ENCODE measurements around the gene ASIC2.

Gene ASIC2

DNA sequence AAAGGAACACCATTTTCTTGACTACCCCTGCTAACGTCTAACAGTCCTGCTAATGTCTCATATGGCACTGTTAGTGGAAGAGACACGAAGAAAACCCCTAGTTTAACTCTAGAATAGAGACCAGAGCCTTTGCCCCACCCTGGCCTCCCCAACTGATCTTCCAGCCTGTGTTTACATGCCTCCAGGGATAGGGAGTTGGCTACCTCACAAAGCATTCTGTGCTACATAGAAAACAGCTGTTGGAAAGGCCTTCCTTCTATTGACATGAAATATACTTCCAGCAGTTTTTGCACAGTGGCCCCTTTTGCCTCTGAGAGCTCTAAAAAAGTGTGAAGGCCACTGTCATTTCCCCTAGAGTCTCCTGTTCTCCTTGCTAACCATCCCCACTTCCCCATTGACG, 73.1 kb downstream of the ASIC2 start:
- DNase-seq = no peak
- in situ Hi-C loops (cut with HindIII; ENCODE audit: low pct_ligation_motif_present, low pct_unique_long_range_greater_than_20kb, low sequenced_read_pairs) = no loop called here

DNA sequence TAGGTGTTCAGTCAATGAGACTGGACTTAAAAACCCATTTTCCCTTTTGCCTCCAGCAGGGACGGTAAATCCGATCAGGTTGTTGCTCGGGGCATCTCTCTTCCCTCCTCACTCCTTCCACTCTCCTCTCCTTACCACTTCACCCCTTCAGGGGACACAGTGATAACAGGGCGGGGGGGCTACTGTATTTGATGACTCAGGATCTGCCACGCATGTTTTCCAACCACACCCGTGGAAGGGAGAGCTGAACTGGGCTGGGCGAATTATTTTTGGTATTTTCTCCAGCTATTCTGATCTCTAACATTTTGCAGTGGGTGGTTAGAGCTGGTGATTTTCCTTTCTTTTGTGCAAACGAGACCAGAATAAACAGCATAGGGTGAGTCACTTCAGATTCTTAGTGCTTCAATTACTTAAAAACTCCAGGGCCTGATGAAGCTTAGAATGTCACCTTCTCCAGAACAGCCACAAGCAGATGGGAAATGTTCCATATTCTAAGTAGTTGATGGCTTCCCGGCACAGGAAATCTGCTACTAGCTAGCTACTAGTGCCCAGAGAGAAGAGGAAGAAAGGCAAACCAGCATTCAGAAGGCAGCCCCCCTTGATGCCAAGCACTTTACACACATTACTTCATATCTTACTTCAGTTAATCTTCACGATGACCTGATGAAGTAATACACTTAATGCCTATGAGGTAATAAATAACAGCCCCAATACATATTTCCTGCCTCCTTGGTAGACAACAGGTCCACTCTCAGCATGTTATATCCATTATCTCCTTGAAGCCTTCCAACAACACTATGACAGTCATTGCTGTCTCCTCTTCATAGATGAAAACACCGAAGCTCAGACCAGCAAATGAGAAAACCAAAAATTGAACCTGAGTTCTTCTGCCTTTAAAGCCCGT, 74.1 kb downstream of the ASIC2 start:
- in situ Hi-C loops (cut with HindIII; ENCODE audit: low pct_ligation_motif_present, low pct_unique_long_range_greater_than_20kb, low sequenced_read_pairs) = no loop called here
- DNase-seq = no peak

DNA sequence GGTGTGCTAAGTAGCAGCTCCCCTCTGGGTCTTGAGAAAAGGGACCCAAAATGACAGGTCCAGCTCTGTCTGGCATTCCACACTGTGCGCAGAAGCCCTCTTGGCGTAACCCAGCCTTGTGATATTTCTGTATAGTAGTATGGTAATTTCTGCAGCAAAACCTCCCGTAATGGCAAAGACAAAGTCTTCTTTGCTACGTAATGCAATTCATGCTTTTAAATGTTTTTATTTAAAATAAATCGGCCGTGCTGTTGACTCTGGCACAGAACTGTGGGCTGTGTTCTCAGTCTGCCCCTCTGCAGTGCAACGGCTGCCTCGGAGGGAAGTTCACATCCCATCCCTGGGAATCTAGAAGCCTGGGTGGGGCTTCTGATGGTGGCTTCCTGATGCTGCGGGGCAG, 75.2 kb downstream of the ASIC2 start:
- no peak for DNase-seq
- in situ Hi-C loops (cut with HindIII; ENCODE audit: low pct_ligation_motif_present, low pct_unique_long_range_greater_than_20kb, low sequenced_read_pairs) = no loop called here

DNA sequence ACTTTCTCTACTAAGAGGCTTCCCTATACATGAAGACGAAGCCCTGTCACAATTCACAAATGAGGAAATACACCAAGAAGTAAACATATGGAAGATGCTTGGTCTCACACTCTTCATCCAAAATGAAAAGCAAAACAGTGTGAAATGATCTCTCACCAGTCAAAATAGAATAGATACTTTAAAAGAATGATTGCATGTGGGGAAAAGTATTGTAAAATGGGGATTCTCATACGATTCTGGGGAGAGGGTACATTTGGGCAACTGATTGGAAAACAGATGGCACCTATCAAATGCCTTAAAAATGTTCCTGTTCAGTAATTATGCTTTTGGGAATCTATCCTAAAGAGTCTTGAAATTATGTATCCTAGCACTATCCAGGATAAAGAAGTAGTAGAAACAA, 78.1 kb downstream of the ASIC2 start:
- in situ Hi-C loops (cut with HindIII; ENCODE audit: low pct_ligation_motif_present, low pct_unique_long_range_greater_than_20kb, low sequenced_read_pairs) = no loop called here
- no peak for DNase-seq

DNA sequence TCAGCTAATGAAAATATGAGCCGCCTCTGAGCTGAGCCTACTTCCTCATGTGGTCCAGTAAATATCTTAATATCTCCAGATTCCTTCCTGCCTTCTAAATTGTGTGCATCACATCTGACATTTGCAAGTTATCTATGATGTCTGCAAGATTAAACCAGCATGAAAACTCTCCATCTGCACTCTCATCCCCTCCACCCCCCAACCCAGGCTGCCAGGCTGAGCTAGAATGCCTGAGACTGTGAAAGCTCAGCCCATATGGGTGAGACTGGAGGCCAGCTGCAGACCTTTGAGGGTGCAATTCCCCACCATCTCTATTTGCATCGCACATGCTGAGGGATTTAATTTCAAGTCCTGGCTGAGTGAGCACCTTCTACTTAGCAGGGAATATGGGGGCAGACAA, 82.8 kb downstream of the ASIC2 start:
- no peak for DNase-seq
- in situ Hi-C loops (cut with HindIII; ENCODE audit: low pct_ligation_motif_present, low pct_unique_long_range_greater_than_20kb, low sequenced_read_pairs) = no loop called here

DNA sequence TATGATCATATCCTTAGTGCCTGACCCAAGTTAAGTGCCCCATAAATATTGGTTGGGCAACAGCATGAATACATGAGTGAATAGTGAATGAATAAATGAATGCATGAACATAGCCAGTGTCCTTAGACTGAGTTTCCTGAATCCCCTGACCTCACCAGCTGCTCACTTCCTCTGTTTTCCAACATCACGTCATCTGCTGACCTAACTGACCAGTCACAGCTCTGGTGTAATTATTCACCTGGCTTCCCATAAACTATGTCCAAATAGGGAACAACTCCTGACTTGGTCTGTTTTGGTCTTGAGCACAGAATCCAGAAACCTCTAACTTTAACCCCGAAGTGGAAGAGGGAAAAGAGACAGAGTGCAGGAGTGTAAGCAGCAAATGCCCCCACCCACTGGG, 83.4 kb downstream of the ASIC2 start:
- DNase-seq = peak; percentile 61
- in situ Hi-C loops (cut with HindIII; ENCODE audit: low pct_ligation_motif_present, low pct_unique_long_range_greater_than_20kb, low sequenced_read_pairs) = no loop called here

DNA sequence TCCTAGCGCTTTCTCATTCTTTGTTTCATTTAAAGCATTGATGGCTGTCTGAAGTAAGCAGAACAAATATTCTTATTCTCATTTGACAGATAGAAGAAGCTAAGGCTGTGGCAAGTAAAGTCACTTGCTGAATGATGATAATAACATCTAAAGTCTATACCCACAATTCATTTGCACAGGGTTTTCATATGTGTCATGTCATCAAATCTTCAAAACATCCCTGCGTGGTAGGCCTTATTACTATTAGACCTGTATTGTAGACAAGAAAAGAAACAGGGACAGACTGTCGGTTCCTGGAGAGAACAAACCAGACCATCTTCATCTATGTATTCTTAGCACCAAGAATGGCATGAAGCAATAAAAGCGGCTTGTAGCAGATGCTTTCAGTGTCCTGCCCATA, 85.9 kb downstream of the ASIC2 start:
- no peak for DNase-seq

DNA sequence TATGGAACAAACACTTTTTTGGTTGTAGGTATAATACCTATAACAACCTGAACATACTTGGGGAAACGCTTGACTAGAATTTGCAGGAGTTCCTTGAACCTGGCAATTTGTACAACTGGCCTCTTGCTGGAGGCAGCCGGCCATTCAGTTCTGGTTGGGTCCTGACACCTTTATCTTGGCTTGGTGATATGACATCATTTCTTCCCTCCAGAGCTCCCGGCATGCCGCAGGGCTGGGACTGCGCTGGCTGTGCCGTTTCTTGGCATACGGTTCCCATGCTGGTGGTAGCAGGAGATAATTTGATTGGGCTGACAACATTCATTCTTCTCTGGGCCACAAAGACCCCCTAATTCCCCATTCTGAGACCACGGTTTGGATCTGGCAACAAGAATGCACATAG, 87.5 kb downstream of the ASIC2 start:
- in situ Hi-C loops (cut with HindIII; ENCODE audit: low pct_ligation_motif_present, low pct_unique_long_range_greater_than_20kb, low sequenced_read_pairs) = no loop called here
- no peak for DNase-seq

More for the DNA sequence above, 85.9 kb downstream of the ASIC2 start:
- in situ Hi-C loops (cut with HindIII; ENCODE audit: low pct_ligation_motif_present, low pct_unique_long_range_greater_than_20kb, low sequenced_read_pairs) = no loop called here

DNA sequence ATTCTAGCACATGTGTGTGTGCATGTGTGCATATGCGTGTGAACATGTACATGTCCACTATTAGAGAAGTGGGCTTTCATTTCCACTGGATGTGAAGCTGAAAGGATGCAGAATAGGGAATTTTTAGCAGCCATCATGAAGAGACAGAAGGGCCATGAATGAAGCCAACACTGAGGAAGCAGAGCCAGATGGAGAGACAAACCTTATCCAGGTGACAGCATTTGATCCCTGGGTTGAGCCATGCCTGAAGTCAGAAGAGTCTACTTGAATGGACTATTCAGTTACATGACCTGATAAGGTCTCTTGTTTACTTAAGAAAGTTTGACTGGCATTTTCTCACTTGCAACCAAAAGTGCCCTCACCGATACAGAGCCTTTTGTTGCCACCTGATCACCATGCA, 88.4 kb downstream of the ASIC2 start:
- no peak for DNase-seq
- in situ Hi-C loops (cut with HindIII; ENCODE audit: low pct_ligation_motif_present, low pct_unique_long_range_greater_than_20kb, low sequenced_read_pairs) = no loop called here

DNA sequence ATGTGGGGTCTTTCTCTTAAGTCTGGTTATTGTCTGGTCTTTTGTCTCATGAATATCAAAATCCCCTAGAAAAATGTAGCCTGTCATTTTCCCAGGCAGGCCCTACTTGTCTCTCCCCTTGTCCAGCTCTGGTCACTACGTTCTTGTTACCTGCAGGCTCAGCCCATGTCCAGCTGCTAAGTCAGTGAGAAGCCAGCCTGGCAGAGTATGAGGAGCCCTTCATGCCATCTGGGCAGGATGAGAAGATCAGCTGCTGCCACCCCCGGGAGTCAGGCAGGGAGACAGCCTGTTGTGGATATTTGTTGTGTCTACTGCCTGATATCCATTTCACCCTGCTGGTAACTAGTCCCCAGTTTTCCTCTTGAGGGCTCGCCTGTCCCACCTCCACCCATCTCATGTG, 88.9 kb downstream of the ASIC2 start:
- in situ Hi-C loops (cut with HindIII; ENCODE audit: low pct_ligation_motif_present, low pct_unique_long_range_greater_than_20kb, low sequenced_read_pairs) = no loop called here
- DNase-seq = no peak

DNA sequence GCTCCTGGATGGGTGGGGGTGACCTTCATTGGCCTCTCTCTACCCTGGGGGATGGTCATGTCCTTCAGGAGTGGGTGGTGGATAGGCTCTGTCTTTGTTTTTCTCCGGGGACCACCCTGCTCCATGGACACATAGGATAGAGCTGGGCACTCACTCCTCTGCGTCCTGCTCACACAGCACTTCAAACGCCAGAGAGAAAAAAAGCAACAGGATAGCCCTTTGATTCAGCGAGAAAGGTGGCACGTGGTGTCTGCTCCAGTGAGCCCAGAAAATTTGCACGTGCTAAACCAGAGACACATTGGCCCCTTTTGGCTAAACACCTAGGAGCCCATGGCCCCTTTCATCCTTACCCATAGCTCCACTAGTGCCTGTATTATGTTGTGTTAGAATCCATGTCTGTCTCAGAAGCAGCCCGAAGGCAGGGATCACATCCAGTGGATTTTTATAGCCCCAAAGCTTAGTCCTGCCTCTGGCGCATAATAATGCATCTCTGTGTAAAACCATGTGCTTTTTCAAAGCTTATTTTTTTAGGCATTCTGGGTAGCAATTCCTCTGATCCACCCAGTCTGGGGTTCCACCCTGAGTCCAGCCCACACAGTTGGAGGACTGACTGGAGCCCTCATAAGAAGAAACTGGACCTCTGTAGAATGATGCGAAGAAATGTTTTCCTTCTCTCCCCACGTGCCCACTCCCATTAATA, 90.1 kb downstream of the ASIC2 start:
- no peak for DNase-seq
- in situ Hi-C loops (cut with HindIII; ENCODE audit: low pct_ligation_motif_present, low pct_unique_long_range_greater_than_20kb, low sequenced_read_pairs) = no loop called here

DNA sequence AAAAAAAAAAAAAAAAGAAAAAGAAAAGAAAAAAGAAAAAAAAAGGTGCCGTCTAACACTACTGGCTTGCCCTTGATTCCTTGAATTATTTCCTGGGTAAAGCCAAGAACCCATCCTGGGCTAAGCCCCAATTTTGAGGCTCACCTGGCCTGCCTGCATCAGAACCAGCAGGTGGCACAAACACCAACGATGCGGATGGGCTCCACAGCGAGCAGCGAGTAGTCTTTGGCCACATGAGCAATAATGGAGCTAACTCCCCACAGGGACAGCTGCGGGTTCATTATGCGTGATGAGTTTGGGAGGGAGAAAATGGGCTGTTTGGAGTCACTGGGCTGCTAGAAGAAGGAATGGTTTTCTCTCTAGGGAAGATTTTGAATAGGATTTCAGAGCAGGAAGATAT, 91.1 kb downstream of the ASIC2 start:
- in situ Hi-C loops (cut with HindIII; ENCODE audit: low pct_ligation_motif_present, low pct_unique_long_range_greater_than_20kb, low sequenced_read_pairs) = no loop called here
- DNase-seq = no peak

DNA sequence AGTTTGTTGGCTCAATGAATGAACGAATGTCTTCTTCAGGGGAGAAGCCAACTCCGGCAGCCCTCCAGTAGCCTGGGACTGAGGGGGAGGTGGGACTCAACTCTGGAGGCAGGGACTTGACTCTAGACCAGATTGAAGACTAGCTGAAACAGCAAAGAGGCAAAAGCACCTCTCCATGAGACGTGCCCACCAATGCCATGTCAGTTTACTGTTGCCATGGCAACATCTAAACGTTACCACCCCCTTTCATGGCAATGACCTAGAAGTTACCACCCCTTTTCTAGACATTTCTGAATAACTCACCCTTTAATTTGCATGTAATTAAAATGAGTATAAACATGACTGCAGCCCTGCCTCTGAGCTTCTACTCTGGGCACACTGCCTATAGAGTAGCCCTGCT, 91.8 kb downstream of the ASIC2 start:
- no peak for DNase-seq
- in situ Hi-C loops (cut with HindIII; ENCODE audit: low pct_ligation_motif_present, low pct_unique_long_range_greater_than_20kb, low sequenced_read_pairs) = no loop called here

DNA sequence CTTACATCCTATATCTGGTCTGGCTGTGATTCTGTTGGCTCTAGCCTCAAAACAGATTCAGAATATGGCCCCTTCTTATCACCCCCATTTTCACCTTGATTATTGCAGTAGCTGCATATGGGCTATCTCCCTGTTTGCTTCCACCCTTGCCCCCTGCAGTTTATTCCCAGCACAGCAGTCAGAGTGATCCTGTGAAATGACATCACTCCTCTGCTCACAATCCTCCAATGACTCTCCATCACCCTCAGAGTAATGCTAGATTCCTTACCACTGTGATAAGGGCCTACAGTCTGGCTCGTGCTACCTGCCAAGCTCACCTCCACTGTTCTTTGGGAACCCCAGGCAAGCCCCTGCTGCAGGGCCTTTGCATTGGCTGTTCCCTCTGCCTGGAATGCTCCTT, 92.5 kb downstream of the ASIC2 start:
- peak; percentile 81 for DNase-seq
- in situ Hi-C loops (cut with HindIII; ENCODE audit: low pct_ligation_motif_present, low pct_unique_long_range_greater_than_20kb, low sequenced_read_pairs) = no loop called here

DNA sequence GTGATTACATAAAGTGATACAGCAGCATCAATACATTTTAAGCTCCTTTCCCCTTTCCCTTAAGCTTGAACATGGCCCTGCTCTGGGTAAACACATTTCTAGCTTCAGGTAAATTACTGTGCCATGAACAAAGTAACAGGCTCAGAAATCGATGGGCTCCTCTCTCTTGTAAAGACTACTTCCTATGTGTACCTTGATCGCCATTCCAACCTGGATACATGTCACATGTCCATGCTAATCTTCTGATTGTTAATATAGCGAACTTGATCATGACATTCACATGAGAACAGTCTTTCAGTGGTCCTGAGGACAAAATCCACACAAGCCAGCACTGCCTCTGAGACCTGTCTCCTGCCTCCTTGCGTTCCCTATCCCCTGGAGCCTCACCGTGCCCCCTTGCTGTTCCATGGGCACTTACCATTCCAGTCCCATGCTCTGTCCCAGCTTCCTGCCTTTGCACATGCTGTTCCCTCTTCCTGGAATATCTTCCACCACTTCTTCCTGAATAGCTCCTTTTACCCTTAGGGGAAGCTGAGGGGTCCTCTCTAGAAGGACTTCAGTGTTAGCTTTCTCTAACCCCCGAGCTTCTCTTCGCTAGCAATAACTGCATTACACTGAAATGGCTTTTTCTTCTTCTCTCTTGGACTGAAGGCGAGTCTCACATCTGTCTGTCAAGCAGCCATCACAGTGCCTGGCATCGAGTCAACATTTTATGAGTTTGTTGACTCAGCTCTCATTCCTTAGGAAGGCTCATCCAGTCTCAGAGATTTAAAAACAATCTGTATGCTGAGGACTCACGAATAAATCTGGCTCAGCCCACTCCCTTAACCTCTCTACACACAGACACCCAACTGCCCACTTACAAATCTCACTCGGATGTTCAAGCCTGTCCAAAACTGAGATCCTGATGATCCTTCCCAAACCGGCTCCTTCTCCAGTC, 93.3 kb downstream of the ASIC2 start:
- DNase-seq = peak; percentile 72
- in situ Hi-C loops (cut with HindIII; ENCODE audit: low pct_ligation_motif_present, low pct_unique_long_range_greater_than_20kb, low sequenced_read_pairs) = no loop called here

DNA sequence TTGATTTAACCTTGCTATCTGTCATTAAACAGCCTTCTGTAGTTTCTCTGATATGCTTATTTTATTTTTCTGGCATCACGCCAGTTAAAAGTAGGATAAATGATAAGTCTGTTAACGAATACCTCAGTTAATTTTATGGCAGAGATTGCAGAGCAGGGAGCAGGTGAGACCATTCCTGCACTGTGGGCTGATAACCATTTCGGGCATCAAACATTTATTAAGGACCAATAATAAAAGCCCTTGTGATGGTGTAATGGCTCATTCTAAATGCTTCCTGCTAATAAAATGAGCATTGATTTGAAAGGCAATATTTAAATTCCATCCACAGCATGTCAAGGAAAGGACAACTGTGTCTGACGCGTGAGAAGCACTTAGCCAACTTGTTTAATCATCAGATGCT, 94.1 kb downstream of the ASIC2 start:
- in situ Hi-C loops (cut with HindIII; ENCODE audit: low pct_ligation_motif_present, low pct_unique_long_range_greater_than_20kb, low sequenced_read_pairs) = no loop called here
- no peak for DNase-seq

DNA sequence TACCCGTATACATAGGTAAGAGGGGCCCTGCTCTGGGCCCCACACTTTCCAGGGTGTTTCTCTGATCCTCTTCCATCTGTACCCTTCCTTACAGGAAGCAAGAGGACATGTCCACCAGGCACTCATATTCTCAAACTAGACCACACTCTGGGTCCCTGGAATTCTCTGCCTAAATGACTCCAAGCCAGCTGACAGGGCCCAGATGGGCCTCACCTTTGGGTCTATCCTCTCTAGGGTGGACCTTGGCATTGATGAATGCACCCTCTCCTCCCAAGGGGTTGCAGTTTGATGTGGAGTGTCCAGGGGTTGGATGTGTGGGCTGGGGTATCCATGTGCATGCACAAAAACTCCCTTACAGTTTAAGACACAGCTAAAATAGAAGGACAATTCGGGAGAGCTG, 95.8 kb downstream of the ASIC2 start:
- no peak for DNase-seq
- in situ Hi-C loops (cut with HindIII; ENCODE audit: low pct_ligation_motif_present, low pct_unique_long_range_greater_than_20kb, low sequenced_read_pairs) = no loop called here

DNA sequence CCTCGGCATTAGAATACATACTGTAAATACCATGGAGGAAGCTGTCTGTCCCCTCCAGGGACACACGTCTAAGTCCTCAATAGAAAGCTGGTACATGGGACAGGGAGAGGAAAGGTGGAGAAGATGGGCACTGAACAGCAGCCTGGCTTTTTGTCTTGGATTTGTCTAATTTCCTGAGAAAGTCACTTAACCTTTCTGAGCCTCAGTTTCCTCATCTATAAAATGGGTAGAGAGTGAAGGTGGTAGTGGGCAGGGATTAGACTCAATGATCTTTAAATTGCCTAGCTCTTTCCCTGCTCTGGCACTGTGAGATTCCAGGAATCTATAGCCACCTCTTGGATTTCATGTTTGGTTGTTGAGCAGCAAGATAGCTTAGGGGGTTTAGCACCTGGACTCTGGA, 96.2 kb downstream of the ASIC2 start:
- DNase-seq = no peak
- in situ Hi-C loops (cut with HindIII; ENCODE audit: low pct_ligation_motif_present, low pct_unique_long_range_greater_than_20kb, low sequenced_read_pairs) = no loop called here
